Measurements from ENCODE around the gene USP47.

USP47 gene

GRCh38 chr11:11842421-11843008 is 743 bp downstream of the USP47 start:
- ATAC-seq = peak; percentile 80
- TF ChIP-seq BACH2 (CRISPR knock-in tag; IDR thresholded peaks at IDR 0.05; ENCODE audit: borderline replicate concordance) (no peak), ISL1 (CRISPR knock-in tag; IDR thresholded peaks at IDR 0.05) (no peak), ZNF70 (CRISPR knock-in tag; IDR thresholded peaks at IDR 0.05) (no peak), CSDC2 (CRISPR knock-in tag; IDR thresholded peaks at IDR 0.05) (no peak), ZC3H10 (CRISPR knock-in tag; IDR thresholded peaks at IDR 0.05) (no peak), ZFP30 (CRISPR knock-in tag; IDR thresholded peaks at IDR 0.05) (no peak), ZFP3 (CRISPR knock-in tag; IDR thresholded peaks at IDR 0.05) (no peak), OSR1 (CRISPR knock-in tag; IDR thresholded peaks at IDR 0.05) (no peak), ZNF8 (CRISPR knock-in tag; IDR thresholded peaks at IDR 0.05) (no peak), ESRRG (CRISPR knock-in tag; IDR thresholded peaks at IDR 0.05) (no peak), CSRNP3 (CRISPR knock-in tag; IDR thresholded peaks at IDR 0.05) (no peak), PPARA (CRISPR knock-in tag; IDR thresholded peaks at IDR 0.05; ENCODE audit: borderline replicate concordance) (no peak)
- TF ChIP-seq, protein P1, sequence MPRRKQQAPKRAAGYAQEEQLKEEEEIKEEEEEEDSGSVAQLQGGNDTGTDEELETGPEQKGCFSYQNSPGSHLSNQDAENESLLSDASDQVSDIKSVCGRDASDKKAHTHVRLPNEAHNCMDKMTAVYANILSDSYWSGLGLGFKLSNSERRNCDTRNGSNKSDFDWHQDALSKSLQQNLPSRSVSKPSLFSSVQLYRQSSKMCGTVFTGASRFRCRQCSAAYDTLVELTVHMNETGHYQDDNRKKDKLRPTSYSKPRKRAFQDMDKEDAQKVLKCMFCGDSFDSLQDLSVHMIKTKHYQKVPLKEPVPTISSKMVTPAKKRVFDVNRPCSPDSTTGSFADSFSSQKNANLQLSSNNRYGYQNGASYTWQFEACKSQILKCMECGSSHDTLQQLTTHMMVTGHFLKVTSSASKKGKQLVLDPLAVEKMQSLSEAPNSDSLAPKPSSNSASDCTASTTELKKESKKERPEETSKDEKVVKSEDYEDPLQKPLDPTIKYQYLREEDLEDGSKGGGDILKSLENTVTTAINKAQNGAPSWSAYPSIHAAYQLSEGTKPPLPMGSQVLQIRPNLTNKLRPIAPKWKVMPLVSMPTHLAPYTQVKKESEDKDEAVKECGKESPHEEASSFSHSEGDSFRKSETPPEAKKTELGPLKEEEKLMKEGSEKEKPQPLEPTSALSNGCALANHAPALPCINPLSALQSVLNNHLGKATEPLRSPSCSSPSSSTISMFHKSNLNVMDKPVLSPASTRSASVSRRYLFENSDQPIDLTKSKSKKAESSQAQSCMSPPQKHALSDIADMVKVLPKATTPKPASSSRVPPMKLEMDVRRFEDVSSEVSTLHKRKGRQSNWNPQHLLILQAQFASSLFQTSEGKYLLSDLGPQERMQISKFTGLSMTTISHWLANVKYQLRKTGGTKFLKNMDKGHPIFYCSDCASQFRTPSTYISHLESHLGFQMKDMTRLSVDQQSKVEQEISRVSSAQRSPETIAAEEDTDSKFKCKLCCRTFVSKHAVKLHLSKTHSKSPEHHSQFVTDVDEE (CRISPR knock-in tag; IDR thresholded peaks at IDR 0.05) = no peak; the same call in 1 of the 2 replicates
- TF ChIP-seq, protein P2, sequence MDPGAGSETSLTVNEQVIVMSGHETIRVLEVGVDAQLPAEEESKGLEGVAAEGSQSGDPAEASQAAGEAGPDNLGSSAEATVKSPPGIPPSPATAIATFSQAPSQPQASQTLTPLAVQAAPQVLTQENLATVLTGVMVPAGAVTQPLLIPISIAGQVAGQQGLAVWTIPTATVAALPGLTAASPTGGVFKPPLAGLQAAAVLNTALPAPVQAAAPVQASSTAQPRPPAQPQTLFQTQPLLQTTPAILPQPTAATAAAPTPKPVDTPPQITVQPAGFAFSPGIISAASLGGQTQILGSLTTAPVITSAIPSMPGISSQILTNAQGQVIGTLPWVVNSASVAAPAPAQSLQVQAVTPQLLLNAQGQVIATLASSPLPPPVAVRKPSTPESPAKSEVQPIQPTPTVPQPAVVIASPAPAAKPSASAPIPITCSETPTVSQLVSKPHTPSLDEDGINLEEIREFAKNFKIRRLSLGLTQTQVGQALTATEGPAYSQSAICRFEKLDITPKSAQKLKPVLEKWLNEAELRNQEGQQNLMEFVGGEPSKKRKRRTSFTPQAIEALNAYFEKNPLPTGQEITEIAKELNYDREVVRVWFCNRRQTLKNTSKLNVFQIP (CRISPR knock-in tag; IDR thresholded peaks at IDR 0.05; ENCODE audit: borderline replicate concordance, low read depth) = no peak

DNA sequence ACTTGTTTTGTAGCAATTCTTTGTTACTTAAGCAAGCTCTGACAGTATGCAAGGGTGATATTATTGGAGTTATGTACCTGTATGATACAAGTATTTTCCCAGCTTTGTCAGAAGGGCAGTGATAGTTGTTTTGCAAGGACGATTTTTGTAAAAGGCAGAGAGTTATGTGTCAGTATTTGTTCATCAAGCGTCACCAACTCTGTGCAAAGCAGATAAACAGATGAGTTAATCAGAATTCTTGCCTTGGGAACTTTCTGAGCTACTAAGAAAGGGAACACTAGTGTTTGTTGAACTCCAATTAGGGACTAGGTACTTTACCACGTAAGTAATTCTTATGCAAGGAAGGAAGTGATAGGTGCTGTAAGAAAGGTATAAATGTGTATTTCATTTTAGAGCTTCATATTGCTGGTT is 1.4 kb downstream of the USP47 start:
- no peak for ATAC-seq
- TF ChIP-seq ESRRG (CRISPR knock-in tag; IDR thresholded peaks at IDR 0.05) (no peak), ZC3H10 (CRISPR knock-in tag; IDR thresholded peaks at IDR 0.05) (no peak), ZNF8 (CRISPR knock-in tag; IDR thresholded peaks at IDR 0.05) (no peak), PPARA (CRISPR knock-in tag; IDR thresholded peaks at IDR 0.05; ENCODE audit: borderline replicate concordance) (no peak), ZNF70 (CRISPR knock-in tag; IDR thresholded peaks at IDR 0.05) (no peak), TCF4 (CRISPR knock-in tag; IDR thresholded peaks at IDR 0.05; ENCODE audit: borderline replicate concordance) (no peak), ARNTL (CRISPR knock-in tag; IDR thresholded peaks at IDR 0.05; ENCODE audit: borderline replicate concordance, low read depth) (no peak), CSDC2 (CRISPR knock-in tag; IDR thresholded peaks at IDR 0.05) (no peak), ZFP3 (CRISPR knock-in tag; IDR thresholded peaks at IDR 0.05) (no peak), RARB (CRISPR knock-in tag; IDR thresholded peaks at IDR 0.05) (no peak), PATZ1 (CRISPR knock-in tag; IDR thresholded peaks at IDR 0.05; ENCODE audit: borderline replicate concordance) (no peak)
- TF ChIP-seq, protein P2 (CRISPR knock-in tag; IDR thresholded peaks at IDR 0.05; ENCODE audit: borderline replicate concordance, low read depth) = no peak

DNA sequence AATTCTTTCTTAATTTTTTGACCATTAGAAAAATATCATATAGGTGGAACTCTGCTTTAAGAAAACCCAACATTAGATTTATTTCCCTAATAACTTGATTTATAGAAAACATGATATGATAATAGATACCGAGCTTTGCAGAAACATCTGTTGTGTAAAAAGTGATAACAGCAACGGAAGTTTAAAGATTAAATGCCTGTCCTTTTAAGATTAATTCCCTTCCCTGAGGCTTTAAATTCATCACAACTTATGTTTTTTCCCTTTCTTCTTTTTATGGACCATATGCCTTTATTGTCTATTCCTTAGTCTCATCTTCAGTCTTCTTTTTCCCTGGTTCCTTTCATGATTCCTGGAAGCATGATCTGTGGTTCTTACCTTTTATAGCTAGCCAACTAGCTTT is 1.9 kb downstream of the USP47 start:
- no peak for ATAC-seq
- TF ChIP-seq TCF4 (CRISPR knock-in tag; IDR thresholded peaks at IDR 0.05; ENCODE audit: borderline replicate concordance) = peak; percentile 64; the same call in 1 of the 2 replicates
- TF ChIP-seq, protein P1 (CRISPR knock-in tag; IDR thresholded peaks at IDR 0.05) = no peak

All from SK-N-SH treated with all-trans-retinoic acid at 6 μM for 48 hours (cell line).